Fibroblast of lung (primary cell): ENCODE results near the gene FAM83E.

ENCODE experiments used
- CTCF ChIP-seq, 2 donors: IDR thresholded peaks in 1 of 2; conservative IDR thresholded peaks in 1 of 2; 1 replicate in 1 of 2; 2 replicates in 1 of 2; pipeline ENCODE4 v1.5.1; 2011 to 2012; ENCODE audit warnings: low read length in 2 of 2, control low read depth in 1 of 2, inconsistent platforms in 1 of 2, low read depth in 1 of 2, mild to moderate bottlenecking in 1 of 2
- EZH2 ChIP-seq: IDR thresholded peaks from 2 replicates; pipeline ENCODE4 v1.5.1; 2012; ENCODE audit warnings: low read length, control low read depth, mild to moderate bottlenecking; ENCODE audit errors: missing control alignments

- TF ChIP-seq CTCF (conservative IDR thresholded peaks at IDR 0.05 in 1 of 2, IDR thresholded peaks at IDR 0.05 in 1 of 2; ENCODE audit: low read depth in 1 of 2, low read length in 2 of 2), result no peak
- TF ChIP-seq EZH2, result no peak
Measured at GRCh38 chr19:48635966-48636858, 21.3 kb upstream of the FAM83E start.
